GM08714 (cell line): ENCODE data around the gene SNAP47.
"Not testable (repeated sequence)": the region's sequence is repeated elsewhere in the genome, so short reads cannot be mapped to it uniquely, and the experiment has no call there.

Source experiments
- H3K4me3 ChIP-seq: fragments of 200-500 bp; sonication (Bioruptor generic); 2 replicates; pipeline ENCODE4 v1.5.1; 2014; ENCODE audit warnings: mild to moderate bottlenecking, low read length, inconsistent platforms
- ZNF274 ChIP-seq: IDR thresholded peaks from 2 replicates; pipeline ENCODE4 v1.6.1; 2012; ENCODE audit warnings: mild to moderate bottlenecking, low read depth, low read length

The SNAP47 gene, protein sequence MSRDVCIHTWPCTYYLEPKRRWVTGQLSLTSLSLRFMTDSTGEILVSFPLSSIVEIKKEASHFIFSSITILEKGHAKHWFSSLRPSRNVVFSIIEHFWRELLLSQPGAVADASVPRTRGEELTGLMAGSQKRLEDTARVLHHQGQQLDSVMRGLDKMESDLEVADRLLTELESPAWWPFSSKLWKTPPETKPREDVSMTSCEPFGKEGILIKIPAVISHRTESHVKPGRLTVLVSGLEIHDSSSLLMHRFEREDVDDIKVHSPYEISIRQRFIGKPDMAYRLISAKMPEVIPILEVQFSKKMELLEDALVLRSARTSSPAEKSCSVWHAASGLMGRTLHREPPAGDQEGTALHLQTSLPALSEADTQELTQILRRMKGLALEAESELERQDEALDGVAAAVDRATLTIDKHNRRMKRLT

DNA sequence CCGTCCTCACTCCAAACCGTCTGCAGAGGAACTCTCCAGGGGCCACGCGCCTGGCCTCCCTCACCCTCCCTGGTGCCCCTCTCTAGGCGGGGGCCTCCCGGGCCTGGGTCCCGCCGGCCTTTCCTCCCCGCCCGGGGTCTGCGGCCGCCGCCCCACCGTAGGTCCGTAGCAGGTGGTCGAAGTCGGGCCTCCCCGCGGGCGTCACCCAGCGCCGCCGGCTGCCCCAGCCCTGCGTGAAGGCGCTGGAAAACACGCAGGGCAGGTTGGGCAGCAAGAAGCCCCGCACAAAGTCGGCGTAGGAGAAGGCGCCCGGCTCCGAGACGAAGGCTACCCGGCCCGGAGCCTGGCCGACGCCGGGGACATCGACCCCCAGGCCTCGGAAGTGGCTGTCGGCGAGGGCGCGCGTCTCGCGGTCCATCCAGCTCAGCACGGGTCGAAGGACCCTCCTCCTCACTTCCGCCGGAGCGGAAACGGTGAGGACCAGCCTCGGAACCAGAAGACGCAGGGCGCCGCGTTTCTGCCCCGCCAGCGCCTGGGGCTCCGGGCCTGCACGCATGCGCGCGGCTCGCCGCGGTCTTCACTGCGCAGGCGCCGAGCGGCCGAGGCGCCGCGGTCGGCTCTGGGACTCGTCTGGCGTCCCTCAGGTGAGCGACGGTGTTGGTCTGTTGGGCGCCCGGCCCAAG, at the start of gene SNAP47, which contains the start of gene JMJD4:
Gene SNAP47, plus strand, starts transcription at position 580 of the 683 bp plus-strand sequence. CDS start 12,302 bp downstream, outside the sequence.
Gene JMJD4, minus strand, starts transcription at position 447 of the 683 bp plus-strand sequence. Its CDS starts 29 bp downstream, at position 418.
- H3K4me3 ChIP-seq: peak within 1 kb of the TSS; percentile 97
- TF ChIP-seq ZNF274: no peak

DNA sequence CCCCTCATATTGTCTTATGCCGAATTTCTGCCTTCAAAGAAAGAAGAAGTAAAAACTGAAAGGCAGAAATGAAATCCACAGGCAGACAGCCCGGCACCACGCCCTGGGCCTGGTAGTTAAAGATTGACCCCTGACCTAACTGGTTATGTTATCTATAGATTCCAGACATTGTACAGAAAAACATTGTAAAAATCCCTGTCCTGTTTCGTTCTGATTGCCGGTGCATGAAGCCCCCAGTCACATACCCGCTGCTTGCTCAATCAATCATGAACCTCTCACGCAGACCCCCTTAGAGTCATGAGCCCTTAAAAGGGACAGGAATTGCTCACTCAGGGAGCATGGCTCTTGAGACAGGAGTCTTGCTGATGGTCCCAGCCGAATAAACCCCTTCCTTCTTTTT, 49.4 kb upstream of the SNAP47 start:
- TF ChIP-seq ZNF274: no peak
- H3K4me3 ChIP-seq: no peak overlapping the region

DNA sequence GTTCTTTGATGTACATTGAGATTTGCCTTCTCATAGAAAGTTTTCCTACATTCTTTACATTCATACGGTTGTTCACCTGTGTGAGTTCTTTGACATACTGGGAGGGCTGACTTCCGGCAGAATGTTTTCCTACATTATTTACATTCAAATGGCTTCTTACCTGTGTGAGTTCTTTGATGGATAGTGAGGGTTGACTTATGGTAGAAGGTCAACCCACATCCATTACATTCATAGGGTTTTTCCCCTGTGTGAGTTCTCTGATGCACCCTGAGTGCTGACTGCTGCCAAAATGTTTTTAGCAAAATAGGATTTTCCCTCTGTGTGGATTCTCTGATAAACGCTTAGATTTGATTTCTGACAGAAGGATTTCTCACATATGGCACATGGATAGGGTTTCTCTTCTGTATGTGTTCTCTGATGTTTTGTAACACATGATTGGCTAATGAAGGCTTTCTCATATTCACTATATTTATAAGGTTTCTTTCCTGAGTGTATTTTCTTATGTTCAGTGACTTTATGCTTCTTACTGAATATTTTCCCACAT, 37.8 kb upstream of the SNAP47 start:
- no peak overlapping the region for H3K4me3 ChIP-seq

DNA sequence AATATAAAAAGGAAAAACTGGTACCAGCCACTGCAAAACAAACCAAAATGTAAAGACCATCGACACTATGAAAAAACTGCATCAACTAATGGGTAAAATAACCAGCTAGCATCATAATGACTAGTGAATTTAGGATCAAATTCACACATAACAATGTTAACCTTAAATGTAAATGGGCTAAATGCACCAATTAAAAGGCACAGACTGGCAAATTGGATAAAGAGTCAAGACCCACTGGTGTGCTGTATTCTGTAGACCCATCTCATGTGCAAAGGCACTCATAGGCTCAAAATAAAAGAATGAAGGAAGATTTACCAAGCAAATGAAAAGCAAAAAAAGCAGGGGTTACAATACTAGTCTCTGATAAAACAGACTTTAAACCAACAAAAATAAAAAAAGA, 33.6 kb upstream of the SNAP47 start:
- H3K4me3 ChIP-seq: not testable (repeated sequence)

More for the DNA sequence above, 37.8 kb upstream of the SNAP47 start:
- TF ChIP-seq ZNF274: peak; percentile 48; the same call in 1 of the 2 replicates

DNA sequence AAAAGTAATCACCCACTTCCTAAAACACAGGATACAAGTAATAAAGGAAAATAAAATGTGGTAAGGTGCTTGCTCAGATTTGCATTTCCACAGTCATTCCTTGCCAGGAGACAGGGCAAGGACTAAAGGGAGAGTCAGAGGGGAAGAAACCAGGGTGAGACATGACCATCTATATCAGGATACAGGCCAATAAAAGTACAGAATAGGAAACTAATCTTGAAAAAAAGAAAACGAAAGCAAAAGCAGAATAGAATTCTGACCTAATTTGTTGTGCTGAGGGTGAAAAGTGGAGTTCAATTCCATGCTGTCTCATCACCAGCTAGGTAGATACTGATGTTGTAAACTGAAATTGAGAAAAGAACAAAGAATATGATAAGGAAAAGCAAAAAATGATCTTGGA, 27.4 kb upstream of the SNAP47 start:
- no peak for TF ChIP-seq ZNF274
- no peak overlapping the region for H3K4me3 ChIP-seq

DNA sequence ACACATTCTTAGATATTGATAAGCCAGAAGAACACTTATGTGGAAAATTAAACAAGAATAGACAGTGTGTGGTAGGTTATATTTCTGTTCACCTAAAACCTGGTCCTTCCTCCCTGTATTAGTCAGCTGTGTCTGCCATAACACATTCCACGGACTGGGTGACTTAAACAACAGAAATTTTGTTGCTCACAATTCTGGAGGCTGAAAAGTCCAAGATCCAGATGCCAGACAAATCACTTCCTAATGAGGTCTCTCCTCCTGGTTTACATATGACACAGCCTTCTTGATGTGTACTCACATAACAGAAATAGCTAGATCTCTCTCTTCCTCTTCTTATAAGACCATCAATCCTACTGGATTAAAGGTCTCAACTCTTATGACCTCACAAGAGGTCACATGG, 25.8 kb upstream of the SNAP47 start:
- H3K4me3 ChIP-seq: no peak overlapping the region
- no peak for TF ChIP-seq ZNF274

DNA sequence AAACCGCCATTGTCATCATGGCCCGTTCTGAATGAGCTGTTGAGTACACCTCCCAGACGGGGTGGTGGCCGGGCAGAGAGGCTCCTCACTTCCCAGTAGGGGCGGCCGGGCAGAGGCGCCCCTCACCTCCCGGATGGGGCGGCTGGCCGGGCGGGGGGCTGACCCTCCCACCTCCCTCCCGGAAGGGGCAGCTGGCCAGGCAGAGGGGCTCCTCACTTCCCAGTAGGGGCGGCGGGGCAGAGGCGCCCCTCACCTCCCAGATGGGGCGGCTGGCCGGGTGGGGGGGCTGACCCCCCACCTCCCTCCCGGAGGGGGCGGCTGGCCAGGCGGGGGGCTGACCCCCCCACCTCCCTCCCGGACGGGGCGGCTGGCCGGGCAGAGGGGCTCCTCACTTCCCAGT, 24.8 kb upstream of the SNAP47 start:
- not testable (repeated sequence) for H3K4me3 ChIP-seq

DNA sequence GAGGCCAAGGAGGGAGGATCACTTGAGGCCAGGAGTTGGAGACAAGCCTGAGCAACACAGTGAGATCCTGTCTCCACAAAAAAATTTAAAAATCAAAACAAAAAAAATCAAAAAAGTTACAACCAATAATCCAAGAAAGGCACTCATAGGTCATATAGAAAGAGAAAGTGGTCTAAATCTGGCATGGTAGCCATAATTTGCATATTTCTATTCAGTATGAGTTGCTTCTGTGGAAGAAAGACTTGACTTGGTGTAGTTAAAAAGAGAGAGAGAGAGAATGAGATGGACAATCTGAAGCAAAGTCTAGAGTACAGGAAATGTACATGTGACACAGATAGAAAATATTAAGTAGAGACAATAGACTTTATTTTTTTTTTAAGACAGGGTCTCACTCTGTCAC, 22.6 kb upstream of the SNAP47 start:
- H3K4me3 ChIP-seq: no peak overlapping the region
- no peak for TF ChIP-seq ZNF274

DNA sequence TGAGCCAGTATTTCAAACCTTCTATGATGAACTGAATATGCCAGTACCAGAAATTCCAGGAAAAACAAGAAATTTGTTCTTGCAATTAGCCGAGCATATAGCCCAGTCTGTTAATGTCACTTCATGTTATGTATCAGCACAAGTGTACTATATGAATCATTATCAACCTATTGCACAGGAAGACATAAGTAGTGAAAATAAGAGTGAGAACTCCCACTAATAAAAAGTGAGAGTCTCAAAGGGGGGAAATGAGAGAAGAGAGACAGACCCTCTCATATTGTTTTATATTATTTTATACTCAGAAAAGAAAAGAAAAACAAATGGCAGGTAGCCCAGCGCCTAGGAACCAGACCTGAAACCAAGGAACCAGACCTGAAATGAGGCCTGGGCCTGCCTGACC, 16.3 kb upstream of the SNAP47 start:
- no peak for TF ChIP-seq ZNF274
- H3K4me3 ChIP-seq: no peak overlapping the region

DNA sequence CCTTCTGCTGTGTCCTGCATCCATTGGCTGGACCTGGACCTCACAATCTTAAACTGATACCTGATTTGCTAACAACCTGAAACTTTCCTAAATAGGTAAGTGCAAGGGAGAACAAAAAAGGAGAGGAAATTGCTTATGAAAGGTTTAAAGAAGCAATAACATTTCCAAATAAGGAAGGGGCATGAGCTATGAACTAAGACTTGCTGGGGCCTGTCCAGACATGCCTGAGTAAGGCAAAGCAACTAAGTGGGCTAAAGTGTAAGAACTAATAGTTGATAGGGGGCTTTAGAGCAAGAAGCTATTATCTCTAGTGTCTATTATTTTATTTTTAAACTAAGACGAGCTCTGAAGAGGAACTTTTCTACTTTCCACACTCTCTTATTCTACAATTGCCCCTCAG, 11.8 kb upstream of the SNAP47 start:
- no peak overlapping the region for H3K4me3 ChIP-seq
- TF ChIP-seq ZNF274: no peak

DNA sequence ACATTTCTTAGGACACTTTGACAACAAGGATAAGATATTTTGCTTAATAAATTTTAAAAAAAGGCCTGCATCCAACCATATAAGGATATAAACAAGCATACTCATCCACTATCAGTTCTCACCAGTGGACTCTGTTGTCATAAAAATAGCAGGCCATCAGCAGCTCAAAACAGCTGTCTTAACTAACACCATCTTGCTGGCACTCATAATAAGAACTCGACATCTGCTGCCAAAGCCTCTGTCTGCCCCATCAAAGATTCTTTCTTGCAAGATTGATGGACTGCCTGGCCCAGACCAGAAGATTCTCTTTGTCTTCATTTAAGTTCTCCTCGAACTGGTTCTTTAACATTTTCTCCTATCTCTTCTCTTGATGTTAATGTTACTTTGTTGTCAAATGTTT, 10.2 kb upstream of the SNAP47 start:
- no peak overlapping the region for H3K4me3 ChIP-seq
- TF ChIP-seq ZNF274: no peak

DNA sequence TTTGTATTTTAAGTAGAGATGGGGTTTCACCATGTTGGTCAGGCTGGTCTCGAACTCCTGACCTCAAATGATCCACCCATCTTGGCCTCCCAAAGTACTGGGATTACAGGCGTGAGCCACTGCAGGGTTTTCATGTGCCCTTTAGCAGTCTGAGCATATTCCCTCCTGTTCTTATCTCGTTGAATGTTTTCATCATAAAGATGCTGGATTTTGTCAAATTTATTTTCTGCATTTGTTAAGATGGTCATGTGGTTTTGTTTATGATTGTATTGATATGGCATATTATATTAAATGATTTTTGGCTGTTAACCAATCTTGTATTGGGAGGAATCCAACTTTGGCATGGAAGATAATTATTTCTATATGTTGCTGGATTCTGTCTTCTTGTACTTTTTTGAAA, 8.9 kb upstream of the SNAP47 start:
- no peak for TF ChIP-seq ZNF274

DNA sequence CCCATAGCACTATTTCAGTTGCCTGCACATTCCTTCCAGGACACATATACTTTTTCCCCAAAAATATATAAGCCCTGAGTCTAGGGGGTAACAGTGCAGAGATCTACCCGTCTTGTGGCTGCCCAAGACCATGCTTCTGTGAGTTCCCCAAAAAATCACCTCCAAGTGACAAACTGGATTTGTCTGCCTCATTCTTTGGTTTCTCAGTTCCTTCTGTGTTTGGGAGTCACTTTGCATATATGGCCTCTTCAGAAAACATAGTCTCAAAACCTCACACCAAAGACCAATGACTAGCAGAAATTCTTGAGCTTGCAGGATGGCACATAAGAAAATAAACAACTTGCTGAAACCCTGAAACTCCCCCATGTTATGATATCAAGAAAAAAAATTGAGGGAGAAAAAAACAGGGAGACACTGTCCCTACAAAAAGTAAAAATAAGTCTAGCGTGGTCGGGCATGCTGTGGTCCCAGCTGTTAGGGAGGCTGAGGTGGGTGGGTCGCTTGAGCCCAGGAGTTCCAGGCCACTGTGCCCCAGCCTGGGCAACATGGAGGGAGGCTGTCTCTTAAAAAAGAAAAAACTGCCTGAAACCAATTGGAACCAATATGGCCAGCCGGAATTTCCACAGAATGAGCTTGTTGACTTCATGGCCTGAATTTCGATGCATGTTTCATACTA, 8.2 kb upstream of the SNAP47 start:
- no peak for TF ChIP-seq ZNF274
- H3K4me3 ChIP-seq: no peak overlapping the region

More for the DNA sequence above, 8.9 kb upstream of the SNAP47 start:
- no peak overlapping the region for H3K4me3 ChIP-seq

DNA sequence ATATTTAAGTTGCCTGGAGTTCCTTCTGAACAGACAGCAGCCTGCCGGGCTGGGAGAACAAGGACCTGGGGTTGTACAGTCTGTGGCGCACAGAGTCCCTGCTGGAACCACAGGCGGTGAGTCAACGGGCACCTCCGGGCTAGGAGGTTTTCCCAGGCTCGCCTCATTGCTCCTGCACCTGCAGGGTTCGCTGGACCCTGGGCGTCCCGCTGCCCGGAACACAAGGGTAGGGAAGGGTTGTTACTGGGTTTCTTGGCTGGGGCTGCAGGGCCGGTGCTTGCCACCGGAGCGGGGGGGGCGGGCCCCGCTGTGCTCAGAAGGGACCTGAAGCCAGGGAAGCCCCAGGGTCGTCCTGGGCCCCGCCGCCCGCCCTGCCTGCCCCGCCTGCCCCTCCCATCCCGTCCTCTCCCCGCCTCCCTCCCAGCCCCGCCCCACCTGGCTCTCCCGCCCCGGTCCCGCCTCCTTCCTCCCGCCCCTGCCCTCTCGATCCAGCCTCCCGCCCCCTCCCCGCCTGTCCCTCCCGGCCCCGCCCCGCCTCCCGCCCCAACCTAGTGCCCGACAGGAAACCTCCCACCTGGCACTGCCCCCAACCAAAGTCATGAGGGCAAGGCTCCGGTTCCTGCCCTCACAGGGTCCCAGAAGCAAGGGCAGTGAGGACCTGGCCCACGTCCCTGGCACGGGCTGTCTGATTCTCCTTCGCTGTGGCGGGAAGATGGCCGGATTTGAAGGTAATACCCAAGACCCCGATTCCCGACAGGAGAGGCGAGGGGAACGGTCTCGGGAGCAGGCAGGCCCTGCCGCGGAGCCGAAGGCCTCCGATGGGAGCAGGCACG, 7.0 kb upstream of the SNAP47 start:
- H3K4me3 ChIP-seq: peak overlapping the region; percentile 62
- TF ChIP-seq ZNF274: no peak

DNA sequence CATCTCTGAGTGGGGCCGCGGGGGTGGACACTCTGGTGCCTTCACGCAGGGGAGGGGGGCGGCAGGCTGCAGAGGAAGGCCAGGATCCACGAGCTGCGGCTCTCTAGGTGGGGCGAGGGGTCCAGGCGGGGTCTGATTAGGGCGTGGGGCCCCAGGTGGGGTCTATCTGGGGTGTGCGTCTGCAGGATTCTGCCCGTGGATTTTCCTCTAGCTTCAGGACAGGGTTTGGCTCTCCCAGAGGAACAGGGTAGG, 6.4 kb upstream of the SNAP47 start:
- H3K4me3 ChIP-seq: peak overlapping the region; percentile 53
- no peak for TF ChIP-seq ZNF274
